Activated T-cell treated with anti-CD3 and anti-CD28 coated beads for 1 hour (primary cell): ENCODE data around the gene KRT39.
"Not testable (repeated sequence)": the region's sequence is repeated elsewhere in the genome, so short reads cannot be mapped to it uniquely, and the experiment has no call there.

Experiments
- DNase-seq: peaks from one replicate; pipeline ENCODE4 v3.0.0-alpha.2; 2020; ENCODE audit warnings: low read depth

The KRT39 gene

GRCh38 chr17:40966848-40967247 is at the start of gene KRT39:
TSS of gene KRT39 (minus strand) at chr17:40966948. CDS start at chr17:40966856, 92 bp downstream.
- DNase-seq: no peak

- no peak for DNase-seq
Measured at GRCh38 chr17:41015454-41015853, 48.7 kb upstream of the KRT39 start.

- no peak for DNase-seq
Measured at GRCh38 chr17:41013606-41014005, 46.9 kb upstream of the KRT39 start.

GRCh38 chr17:41013181-41013580 is 46.4 kb upstream of the KRT39 start:
- DNase-seq: no peak

- no peak for DNase-seq
Measured at GRCh38 chr17:41012326-41013120, 45.8 kb upstream of the KRT39 start.

- DNase-seq: no peak
Measured at GRCh38 chr17:41010441-41010840, 43.7 kb upstream of the KRT39 start.

- DNase-seq: no peak
Measured at GRCh38 chr17:41009936-41010335, 43.2 kb upstream of the KRT39 start.

GRCh38 chr17:41009301-41009760 is 42.6 kb upstream of the KRT39 start:
- DNase-seq: no peak

GRCh38 chr17:41008811-41009210 is 42.1 kb upstream of the KRT39 start, which contains the start of gene KRTAP3-1:
TSS of gene KRTAP3-1 (minus strand) at chr17:41009128. CDS start at chr17:41009074, 54 bp downstream.
- no peak for DNase-seq

- no peak for DNase-seq
Measured at GRCh38 chr17:41004397-41004796, 37.6 kb upstream of the KRT39 start.

GRCh38 chr17:41003926-41004325 is 37.2 kb upstream of the KRT39 start:
- DNase-seq: no peak

- no peak for DNase-seq
Measured at GRCh38 chr17:41002814-41003213, 36.1 kb upstream of the KRT39 start.

GRCh38 chr17:41001795-41002194 is 35.0 kb upstream of the KRT39 start:
- DNase-seq: no peak

- DNase-seq: not testable (repeated sequence)
Measured at GRCh38 chr17:40999563-40999962, 32.8 kb upstream of the KRT39 start, which contains the start of gene KRTAP3-2. TSS of gene KRTAP3-2 (minus strand) at chr17:40999906. CDS start at chr17:40999853, 53 bp downstream.

- no peak for DNase-seq
Measured at GRCh38 chr17:40997361-40997760, 30.6 kb upstream of the KRT39 start.

GRCh38 chr17:40996829-40997228 is 30.1 kb upstream of the KRT39 start:
- no peak for DNase-seq

GRCh38 chr17:40995116-40995515 is 28.4 kb upstream of the KRT39 start:
- DNase-seq: no peak

- DNase-seq: no peak
Measured at GRCh38 chr17:40993839-40994238, 27.1 kb upstream of the KRT39 start, which contains the start of gene KRTAP3-3. TSS of gene KRTAP3-3 (minus strand) at chr17:40994164. CDS start at chr17:40994097, 67 bp downstream.

GRCh38 chr17:40993084-40993483 is 26.3 kb upstream of the KRT39 start:
- DNase-seq: no peak

GRCh38 chr17:40992666-40993065 is 25.9 kb upstream of the KRT39 start:
- DNase-seq: no peak

GRCh38 chr17:40986920-40987319 is 20.2 kb upstream of the KRT39 start:
- no peak for DNase-seq

GRCh38 chr17:40984226-40984625 is 17.5 kb upstream of the KRT39 start, which contains the start of gene KRT40:
TSS of gene KRT40 (minus strand) at chr17:40984326. CDS start at chr17:40984273, 53 bp downstream.
- no peak for DNase-seq

GRCh38 chr17:40981115-40981514 is 14.4 kb upstream of the KRT39 start:
- no peak for DNase-seq
